ENCODE data around the gene PARVB.

PARVB gene

DNA sequence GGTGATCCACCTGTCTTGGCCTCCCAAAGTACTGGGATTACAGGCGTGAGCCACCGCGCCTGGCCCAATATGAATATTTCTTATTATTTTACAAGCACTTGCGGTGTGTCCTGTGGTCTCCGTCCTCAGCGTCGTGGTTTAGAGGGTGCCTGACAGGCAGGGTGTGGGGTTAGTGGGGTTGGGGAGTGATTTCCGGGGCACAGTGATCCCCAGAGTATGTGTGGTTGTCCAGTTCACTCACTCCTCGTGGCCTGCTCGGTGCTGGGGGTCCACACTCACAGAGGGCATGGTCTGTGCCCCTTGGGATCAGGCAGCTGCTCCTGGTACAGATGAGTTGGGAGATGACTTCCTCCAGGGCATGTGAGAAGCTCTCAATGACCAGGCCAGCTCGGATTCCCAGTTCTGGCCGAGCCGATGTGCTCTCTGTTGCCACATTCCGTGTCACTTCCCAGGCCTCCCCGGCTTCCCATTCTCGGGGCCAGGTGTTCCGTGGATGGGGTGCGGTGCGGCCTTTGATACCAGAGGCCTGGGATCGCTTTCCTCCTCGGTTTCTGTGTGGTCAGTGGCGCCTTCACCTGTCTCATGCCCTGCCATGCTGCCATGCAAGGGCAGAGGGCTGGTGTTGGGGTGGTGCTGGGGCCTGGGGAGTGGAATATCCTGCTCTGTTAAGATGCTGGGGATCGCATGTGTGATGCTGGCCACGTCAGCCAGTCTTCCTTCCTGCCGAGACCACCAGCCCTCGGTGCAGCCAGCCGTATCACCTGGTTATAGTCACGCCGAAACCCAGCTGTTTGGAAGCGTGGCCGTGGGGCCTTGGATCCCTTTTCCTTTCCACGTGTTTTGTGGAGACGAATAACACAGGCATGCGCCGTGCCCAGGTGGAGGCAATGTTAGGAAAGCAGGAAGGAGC lies 39.6 kb downstream of the PARVB start:
- DNase-seq, result no peak

DNA sequence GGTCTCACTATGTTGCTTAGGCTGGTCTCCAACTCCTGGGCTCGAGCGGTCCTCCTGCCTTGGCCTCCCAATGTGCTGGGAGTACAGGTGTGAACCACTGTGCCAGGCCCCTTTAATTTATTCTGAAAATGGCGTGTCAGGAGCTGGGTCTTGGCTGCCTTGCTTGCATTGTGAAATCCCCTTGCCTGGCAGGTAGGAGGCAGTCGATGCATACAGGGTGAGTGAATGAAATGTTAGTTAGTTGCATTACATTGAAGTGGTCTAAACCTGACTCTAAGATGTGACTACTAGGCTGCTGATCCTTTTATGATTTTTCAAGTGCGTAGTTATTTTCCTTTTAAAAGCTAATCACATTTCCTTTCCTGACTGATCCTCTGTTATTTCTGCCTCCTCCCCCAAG lies 42.9 kb downstream of the PARVB start:
- DNase-seq, result no peak

DNA sequence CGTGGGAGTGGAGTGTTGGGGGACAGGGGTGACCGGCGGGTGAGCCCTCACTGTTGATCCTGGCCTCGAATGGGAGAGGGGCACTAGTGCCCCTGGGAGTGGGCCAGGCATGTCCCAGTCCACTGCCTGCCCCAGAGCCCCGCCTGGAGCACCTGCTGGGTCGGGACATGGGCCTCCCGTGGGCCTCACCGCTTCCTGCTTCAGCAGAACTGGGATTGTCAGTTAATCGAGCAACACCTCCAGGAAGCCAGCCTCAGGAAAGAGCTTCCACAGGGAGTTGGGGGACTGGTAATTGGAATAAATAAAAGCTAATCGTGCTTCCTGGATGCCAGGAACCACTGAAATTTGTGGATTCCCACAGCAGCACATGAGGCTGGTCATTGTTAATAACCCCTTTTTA lies 43.8 kb downstream of the PARVB start:
- DNase-seq, result no peak

DNA sequence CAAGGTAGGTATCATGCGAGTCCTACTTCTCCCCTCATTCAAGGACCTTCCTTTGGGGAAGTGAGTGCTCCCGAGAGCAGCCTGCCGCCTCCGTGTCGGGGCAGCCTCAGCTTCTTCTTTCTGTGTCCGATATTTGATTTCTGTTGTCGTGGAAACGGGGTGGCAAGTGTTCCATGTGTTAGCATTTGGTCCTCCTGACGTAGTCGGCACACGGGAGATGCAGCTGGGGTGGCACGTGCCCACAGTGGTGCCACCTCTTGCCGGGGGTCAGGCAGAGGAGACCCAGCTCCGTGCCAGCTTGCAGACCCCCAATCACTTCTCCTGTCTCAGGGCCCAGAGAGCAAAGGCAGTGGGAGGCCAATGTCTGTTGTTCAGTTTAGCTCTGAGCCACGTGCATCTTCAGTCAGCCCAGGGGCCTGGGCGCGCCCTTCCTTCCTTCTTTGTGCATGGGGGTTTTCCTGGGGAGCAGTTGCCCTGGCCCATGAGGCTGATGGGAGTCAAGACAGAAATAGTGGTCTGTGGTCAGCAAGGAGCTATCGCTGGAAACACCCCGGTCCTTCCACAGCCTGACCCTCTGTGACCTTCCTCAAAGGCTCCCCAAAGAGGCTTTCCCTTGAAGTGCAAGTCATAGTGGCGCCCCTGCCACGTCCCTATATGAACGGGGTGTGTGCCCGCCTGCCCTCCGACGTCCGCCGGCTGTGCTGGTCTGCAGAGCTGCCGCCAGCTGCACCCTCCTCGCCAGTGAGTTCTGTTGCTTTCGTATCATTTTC lies 44.5 kb downstream of the PARVB start:
- DNase-seq, result no peak

DNA sequence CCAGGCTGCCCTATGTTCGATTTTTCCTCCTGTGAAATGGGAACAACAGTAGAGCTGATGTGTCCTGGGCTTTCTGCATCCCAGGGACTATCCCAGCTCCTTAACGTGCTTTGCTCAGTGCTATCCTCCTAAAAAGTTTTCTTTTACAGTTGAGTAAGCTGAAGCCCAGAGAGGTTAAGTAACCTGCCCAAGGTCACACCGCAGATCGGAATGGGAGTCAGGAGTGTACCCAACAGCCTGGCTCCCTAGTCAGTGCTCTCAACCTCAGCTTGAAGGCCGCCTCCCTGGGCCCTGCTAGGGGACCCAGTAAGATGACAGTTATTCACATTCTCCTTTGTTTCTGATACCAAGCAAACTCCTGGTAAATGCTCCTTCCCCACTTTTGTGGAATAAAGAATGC lies 45.9 kb downstream of the PARVB start:
- DNase-seq, result no peak

DNA sequence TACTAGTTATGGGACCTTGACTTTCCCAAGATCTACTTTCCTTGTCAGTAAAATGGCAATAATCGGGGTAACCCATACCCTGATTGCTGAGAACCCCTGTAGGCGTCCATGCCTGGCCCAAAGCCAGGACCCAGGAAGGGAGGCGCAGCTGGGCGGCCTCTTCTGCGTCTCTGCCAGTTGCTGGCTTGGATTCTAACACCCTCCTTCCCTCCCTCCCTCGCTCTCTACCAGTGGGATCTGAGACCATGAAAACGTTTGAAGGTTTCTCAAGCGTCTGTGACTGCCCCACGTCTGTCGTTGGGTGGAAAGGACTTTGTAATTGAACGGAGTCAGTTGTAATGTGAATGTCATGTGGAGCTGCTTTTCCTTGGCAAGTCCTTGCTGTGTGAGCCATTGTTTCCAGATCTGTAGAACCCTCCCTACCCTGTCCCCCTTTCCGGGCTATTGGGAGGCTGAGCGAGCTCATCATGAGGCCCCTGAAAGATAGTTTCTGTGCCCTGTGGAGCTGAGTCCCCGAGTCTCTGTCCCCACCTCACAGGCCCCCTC lies 47.8 kb downstream of the PARVB start:
- DNase-seq, result no peak

DNA sequence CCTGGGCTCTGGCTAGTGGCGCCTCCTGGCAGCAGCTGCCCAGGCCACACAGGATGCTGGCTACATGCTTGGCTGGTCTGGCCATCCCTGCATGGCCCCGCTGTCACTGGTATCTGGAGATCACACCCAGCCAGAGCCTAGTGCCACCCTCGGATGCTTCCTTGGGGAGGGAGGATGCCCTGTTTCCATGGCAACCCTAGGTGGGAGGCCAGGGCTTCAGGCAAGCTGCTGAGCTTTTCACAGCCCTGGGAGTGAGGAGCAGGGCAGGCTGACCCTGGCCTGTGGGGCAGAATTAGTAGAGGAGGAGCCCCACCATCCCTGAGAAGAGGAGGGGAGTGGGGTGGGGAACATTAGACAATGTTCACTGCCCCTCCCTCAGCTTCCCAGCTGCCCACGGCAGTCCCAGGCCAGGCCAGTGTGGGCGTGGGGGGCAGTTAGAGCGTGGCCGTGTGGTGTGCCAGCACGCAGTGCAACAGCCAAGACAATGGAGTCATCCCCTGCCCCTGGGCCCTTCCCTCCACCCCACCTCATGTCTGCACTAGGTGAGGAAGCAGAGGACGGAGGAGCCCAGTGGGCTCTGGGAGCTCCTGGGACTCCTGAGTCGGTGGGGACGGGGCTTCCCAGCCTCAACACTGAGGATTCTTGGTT lies 50.4 kb downstream of the PARVB start:
- no peak for DNase-seq

DNA sequence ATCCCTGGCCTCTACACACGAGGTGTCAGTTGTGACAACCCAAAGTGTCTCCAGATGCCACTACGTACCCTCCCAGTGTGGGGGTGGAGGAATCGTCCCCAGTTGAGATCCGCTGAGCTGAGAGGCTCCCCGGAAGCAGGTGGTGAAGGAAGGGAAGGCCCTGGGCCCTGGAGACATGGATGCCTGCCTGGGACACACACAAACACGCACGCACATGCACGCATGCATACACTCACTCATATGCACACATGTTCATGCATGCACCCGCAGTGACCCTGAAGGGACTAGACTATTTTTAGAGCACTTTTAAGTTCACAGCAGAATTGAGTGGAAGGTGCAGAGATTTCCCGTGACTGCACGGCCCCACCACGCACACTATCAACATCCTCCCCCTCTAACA lies 50.9 kb downstream of the PARVB start:
- no peak for DNase-seq

DNA sequence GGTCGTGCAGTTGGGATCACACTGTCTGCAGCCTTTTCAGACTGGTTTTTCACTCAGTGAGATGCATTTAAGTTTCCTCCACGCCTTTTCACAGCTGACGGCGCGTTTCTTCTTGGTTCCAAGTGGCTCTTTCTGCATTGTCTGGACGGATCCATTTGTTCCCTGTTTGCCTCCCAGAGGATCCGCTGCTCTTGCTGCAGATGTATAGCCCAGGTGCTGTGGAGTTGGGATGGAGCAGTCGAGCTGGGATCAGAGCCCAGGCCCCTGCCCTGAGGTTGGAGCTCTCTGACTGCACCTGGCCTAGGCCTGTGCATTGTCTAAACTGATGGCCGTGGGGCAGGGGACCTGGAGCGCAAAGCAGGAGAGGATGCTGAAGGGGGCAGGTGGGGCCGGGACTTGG lies 51.6 kb downstream of the PARVB start:
- DNase-seq, result no peak

DNA sequence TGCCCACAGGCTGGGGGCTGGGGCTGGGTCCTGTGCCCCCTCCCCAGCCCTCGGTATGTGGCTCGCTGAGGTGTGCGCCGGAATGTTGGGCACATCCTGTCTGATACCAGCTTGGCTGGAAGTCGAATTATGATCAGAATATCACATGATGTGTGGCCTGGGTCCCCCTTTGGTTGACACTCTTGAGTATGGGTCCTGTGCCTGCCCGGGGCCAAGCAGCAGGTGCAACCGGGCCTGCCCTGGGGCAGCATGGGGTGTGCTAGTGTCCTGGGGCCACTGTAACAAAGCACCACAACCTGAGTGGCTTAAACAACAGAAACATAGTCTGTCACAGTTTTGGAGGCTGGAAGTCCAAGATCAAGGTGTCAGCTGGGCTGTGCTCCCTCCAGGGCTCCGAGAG lies 52.7 kb downstream of the PARVB start:
- DNase-seq, result no peak

DNA sequence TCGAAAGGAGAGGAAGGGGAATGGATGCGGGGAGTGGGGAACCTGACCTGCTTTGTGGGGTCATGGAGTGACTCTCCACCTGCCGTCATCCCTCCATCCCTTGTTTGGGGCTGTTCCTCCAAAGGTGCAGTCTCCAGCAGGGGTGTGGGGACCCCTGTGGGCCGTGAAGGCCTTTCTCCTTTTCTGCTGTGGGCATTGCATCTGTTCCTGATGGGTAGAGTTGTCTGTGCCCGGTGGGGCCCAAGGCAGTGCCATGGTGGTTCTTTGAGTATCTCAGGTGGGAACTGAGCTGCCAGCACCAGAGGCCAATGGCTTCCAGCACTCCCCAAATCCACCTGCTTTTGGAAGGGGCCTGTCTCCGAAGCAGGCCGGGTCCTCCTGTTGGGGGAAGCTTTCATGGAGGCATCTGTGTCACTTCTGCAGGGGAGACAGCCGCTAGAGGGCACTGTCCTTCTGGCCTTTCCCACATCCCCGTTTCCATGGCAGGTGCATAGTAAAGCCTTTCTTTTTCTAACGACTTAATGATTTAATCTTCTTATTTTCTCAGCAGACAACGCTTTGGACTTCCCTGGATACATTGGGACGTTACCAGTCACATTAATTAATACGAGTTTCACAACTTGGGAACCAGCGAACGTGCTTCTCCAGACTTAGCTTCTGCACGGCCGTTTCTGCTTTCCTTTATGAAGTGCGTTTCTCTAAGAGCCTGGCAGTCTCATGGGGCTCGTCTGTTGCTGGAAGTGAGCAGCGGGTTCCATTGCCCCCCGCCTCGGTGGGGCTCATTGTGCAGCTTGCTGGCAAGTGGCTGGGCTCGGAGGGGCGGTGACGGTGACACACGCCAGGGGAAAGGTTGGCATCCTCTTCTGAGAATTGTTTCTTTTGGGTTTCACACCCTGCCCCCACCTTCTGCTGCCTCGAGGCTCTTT lies 57.1 kb downstream of the PARVB start:
- peak; percentile 79 for DNase-seq

DNA sequence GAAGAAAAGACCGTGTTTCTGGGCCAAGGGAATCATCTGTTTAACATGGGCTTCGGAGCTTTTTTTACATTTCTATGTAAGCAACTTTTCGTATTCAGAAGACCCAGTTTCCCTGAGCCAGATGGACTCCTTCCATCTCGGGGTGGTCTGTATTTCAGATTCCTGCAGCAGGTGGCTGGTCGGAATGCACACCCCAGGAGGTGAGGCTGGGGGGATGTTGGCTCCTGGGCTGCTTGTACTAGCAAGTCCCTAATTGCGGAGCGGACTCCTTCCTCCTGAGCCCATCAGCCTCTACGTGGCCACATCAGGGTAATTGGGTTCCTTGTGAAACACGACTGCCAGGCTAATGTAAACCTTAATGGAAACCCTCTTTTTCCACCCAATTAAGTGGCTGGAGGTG lies 58.7 kb downstream of the PARVB start:
- DNase-seq, result no peak

DNA sequence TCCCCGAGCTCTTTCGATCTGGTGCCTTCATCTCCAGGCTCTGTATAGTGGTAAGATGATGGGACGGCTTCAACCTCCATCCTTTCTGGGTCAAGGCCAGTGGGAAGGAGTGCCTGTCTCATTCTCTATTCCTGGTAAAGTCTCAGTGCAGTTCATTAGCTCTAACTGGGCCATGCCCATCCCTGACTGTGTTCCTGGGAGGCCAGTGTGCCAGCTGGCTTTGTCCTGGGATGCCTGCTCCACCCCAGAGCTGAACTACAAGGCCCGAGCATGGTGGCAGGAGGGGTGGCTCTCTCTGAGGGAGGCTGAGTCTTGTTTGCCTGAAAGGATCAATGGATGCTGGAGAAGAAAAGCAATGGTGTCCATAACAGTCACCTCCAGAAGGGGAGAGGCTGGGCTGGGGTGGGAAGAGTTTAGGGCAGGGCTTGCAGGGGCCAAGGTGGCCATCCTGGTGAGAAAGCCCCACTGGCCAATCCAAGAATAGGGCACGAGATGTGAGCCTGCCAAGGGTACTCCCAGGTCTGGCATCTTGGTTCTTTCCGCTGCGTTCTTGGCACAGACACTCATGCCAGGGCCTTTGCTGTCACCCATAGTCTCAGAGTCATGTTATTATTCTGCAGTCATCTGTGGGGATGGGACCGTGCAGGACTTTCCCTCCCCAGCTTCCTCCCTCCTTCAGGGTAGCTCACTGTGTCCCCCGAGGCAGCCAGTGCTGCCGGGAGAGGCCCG lies 60.1 kb downstream of the PARVB start:
- no peak for DNase-seq

DNA sequence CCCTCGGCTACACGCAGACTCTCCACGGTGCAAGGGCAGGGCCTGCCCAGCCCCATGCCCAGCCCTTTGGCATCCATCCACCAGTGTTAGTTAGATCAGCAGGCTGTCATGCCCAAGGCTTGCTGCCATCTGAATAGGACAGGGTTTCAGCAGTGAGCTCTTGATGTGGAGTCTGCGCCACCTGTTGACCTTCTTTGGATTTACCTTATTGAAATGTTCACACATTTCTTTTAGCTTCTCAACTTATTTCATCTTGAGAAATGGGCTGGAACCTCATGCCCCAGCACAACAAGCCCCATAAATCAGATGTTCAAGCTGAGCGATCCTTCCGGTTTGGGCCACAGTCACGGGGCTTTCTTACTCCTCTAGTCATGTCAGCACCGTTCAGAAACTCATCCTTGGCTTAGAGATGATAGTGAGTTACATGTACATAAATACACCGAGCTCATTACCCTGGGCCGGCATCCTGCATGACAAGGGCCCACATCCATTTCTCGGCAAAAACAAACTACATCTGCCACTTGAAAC lies 61.7 kb downstream of the PARVB start:
- DNase-seq, result no peak

DNA sequence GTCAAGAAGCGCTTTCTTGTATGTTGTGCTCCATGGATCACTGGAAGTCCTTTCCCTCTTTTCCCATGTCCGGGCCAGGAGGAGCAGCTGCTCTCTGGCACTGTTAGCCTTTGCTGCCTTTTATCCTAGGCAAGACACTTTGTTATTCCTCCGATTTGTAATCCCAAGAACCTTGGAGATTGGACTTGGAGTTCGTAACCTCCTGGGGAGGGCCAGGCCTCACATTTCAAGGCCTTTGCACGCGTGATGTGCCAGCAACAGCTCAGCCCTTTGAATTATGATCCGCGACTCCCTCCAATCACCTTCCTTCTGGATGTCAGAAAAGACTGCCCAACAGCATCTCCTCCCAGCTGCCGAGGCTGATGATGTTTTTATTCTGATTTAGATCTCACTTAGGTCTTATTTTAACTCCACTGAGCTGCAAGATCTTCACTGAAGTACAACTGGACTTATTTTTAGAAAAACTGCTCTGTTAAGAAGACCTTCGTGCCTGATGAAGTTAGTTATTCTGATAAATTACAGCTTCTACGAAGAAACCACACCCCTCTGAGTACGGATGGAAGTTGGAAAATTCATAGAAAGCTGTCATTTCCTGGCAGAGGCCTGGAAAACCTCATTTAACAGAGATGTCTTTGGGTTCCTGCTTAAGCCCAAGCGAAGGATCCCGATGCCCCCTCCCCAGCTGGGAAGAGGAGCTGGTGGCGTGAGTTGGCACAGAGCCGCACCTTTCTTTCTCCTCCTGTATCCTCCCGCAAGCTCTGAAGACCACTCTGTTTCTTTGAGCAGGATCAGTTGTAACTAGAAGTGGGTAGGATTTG lies 62.4 kb downstream of the PARVB start:
- DNase-seq, result no peak

DNA sequence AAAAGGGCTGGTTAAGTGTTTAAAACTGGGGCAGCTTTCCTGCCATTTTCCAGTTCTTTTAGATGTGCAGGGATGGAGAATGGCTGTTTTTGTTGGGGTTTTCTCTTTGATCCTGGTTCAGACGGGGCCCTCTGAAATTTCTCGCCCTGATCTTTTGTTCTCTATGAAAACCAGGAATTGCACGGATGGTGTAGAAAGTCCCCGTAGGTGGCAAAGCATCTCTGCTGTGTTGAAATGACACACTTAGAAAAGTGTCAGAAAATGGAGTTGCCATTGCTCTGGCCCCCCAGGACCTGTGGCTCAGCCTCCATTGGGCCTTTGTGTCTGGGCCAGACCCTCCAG lies 63.0 kb downstream of the PARVB start:
- DNase-seq, result no peak

DNA sequence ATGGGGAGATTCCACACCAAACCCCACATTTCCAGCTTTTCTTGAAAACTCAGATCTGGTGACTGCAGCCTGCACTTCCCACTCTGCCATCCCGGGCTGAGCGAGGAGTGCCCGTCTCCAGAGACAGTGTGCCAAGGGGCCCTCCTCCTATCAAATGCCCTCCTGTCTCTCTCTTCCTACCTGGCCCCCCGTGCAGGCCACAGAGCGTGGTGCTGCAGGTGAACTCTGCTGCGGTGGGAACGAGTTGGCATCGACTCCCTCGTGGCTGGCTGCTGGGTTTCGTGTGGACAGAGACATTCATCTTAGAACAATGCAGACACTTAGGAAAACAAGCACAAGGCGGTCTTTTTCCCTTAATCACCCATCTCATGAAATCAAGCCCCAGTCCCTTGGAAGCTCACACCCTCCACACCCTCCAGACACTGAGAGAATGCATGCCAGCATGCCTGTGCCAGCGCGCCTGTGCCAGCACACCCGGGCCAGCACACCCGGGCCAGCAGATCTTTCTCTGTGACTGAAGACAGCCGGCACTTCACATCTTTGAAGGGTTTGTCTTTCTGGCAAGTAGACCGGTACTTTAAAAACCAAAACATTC lies 65.0 kb downstream of the PARVB start:
- DNase-seq, result no peak

DNA sequence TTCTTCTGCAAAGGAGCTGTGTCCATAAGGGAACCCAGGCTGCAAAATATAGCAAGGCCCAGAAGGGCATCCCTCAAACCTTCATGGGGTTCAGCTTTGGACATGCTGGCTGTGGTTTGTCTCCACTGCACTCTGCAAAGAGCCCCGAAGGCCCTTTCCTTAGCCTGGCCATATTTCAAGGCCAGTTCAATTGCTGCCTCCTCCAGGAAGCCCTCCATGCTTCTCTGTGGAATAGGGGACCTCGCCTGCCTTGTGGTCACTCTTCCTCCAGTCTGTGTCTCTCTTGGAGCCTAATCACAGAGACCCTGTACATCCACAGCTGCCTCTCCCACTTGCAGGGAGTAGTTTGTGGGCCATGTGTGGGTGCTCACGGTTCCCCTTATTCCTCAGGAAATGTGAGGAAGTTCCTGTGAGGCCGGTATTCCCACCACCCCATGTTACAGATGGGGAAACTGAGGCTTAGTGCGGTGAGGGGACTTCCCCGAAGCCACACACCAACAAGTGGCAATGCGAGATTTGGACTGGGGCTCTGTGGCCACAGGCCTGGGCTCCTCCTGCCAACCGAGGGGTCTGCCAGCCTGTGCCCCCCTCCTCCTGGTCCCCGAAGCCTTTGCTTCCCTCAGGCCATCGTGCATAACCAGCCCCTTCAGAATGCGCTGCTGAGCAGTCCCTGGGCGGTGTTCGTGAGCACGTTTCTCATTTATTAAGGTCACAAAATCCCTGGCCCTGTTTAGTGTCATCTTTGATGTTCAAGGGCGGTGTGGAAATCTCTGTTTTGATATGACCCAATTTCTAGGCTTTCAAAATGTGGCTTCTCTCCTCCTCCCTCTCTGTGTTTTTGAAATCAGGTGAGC lies 65.8 kb downstream of the PARVB start:
- no peak for DNase-seq

DNA sequence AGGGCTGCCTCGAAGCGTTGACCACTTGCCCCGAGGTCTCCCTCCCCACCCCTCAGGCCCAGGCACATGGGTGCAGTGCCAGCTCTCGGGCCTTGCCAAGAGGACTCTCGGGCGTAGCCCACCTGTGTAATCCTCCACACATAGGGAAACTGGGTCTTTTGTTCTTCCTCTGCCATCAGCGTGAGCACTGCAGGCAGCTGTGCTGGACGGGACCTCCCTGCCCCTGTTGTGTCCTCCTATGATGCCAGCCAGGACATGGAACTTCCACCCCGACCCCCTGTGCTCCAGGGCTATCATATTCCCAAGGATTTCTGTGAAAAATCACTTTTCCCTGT lies 66.4 kb downstream of the PARVB start:
- no peak for DNase-seq
